ENCODE data around the gene IL2RA. TPM values are rescaled to one million over a fixed set of nuclear protein-coding genes. Genes with fewer than 3 reads are reported as not detected.

The IL2RA gene
- total RNA-seq, 1 experiment from 2014 or later, result not detected

DNA sequence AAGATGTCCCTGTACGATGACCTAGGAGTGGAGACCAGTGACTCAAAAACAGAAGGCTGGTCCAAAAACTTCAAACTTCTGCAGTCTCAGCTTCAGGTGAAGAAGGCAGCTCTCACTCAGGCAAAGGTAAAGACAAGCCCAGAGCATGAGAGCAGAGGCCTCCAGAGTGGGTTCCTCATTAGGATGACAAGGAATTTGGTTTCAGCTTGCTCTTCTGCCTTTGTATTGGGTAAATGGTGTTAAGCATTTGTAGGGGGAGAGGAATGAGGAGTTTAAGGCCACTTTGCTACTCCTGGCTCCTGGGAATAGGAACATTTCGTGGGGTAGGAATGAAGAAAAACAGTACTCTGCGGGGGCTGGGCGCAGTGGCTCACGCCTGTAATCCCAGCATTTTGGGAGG is 34.9 kb upstream of the IL2RA start:
- BruUV-seq (replicated peaks), result no TSS peak
- Mint-ChIP-seq H3K4me3 (ENCODE audit: low read depth, unreplicated experiment) (no peak overlapping the region), H3K9me3 (ENCODE audit: low read depth, unreplicated experiment) (no peaks in the 10 kb centered on the region), H3K27ac (ENCODE audit: unreplicated experiment) (no peak overlapping the region), H3K4me1 (ENCODE audit: low read depth, unreplicated experiment) (peaks cover 7% of the 10 kb centered on the region), H3K27me3 (ENCODE audit: unreplicated experiment) (no peaks in the 10 kb centered on the region), H3K36me3 (ENCODE audit: insufficient read depth, unreplicated experiment) (peaks cover 32% of the 10 kb centered on the region)
- TF ChIP-seq, protein P1, sequence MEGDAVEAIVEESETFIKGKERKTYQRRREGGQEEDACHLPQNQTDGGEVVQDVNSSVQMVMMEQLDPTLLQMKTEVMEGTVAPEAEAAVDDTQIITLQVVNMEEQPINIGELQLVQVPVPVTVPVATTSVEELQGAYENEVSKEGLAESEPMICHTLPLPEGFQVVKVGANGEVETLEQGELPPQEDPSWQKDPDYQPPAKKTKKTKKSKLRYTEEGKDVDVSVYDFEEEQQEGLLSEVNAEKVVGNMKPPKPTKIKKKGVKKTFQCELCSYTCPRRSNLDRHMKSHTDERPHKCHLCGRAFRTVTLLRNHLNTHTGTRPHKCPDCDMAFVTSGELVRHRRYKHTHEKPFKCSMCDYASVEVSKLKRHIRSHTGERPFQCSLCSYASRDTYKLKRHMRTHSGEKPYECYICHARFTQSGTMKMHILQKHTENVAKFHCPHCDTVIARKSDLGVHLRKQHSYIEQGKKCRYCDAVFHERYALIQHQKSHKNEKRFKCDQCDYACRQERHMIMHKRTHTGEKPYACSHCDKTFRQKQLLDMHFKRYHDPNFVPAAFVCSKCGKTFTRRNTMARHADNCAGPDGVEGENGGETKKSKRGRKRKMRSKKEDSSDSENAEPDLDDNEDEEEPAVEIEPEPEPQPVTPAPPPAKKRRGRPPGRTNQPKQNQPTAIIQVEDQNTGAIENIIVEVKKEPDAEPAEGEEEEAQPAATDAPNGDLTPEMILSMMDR (IDR thresholded peaks at IDR 0.05; ENCODE audit: unreplicated experiment), result no peak
- no peak for DNase-seq
- CTCF ChIA-PET, result no interaction called here
- intact Hi-C loops (cut with micrococcal nuclease; ENCODE audit: unreplicated experiment), result no loop called here

DNA sequence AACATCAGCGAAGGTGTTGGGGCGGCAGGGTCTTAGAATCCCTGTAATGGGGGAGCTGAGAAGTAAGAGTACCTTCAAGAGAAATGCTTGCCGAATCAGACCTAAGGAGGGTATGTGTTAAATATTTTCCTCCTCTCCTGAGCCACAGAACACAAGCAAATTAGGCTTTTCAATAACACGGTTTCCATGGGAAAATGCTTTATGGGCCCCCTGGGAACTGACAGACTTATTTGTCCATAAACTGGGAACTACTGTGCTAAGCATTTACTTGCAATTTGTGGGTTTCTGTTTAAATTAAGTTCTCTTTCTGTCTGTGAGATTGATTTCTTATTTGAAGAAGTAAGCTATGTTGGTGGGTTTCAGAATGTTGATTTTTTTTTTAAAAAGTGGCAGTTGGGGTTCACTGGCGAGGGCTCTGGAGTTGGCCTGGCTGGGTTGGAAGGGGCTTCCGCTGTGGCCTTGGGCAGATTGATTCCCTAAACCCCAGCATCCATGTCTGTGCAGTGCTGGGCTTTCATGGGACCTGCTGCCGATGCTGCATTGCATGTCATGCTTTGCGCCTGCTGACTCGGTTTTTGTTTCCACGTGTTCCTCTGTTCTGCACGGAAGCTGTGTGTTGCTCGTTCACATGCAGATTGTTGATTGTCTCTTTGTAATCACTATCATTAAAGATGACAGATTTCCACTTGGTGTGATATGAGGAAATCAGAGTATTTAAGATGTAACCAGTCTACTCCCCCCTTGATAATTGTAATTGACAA is 33.8 kb upstream of the IL2RA start:
- no peak for DNase-seq

DNA sequence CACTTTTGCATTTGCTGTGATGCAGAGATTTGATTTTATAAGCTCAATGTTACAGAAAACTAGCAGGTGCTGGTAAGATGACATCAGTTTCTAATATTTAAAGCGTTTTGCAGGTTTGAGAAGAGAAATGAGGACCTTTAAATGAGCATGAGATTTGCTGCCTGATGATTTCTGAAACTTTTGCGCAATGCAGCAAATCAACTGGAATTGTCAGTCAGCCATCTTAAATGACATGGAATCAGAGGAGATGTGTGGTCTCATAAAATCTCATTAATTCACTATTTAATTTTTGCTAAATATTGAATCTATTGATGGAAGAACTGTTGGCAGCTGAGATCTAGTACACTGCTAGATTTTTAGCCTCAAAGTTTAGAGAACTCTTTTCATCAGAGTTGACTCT is 30.6 kb upstream of the IL2RA start:
- TF ChIP-seq, protein P1 (IDR thresholded peaks at IDR 0.05; ENCODE audit: unreplicated experiment), result no peak
- Mint-ChIP-seq H3K4me1 (ENCODE audit: low read depth, unreplicated experiment) (peaks cover 36% of the 10 kb centered on the region), H3K27me3 (ENCODE audit: unreplicated experiment) (no peaks in the 10 kb centered on the region), H3K4me3 (ENCODE audit: low read depth, unreplicated experiment) (no peak overlapping the region), H3K27ac (ENCODE audit: unreplicated experiment) (no peak overlapping the region), H3K36me3 (ENCODE audit: insufficient read depth, unreplicated experiment) (peaks cover 34% of the 10 kb centered on the region), H3K9me3 (ENCODE audit: low read depth, unreplicated experiment) (no peaks in the 10 kb centered on the region)
- CTCF ChIA-PET, result interaction anchor here (1.0 kb wide), 1 partner anchor 27 kb away, joined by 3 read pairs; no protein-coding TSS in a partner anchor
- no peak for DNase-seq
- intact Hi-C loops (cut with micrococcal nuclease; ENCODE audit: unreplicated experiment), result no loop called here
- BruUV-seq (replicated peaks), result no TSS peak

More for the DNA sequence above, 33.8 kb upstream of the IL2RA start:
- intact Hi-C loops (cut with micrococcal nuclease; ENCODE audit: unreplicated experiment), result no loop called here
- Mint-ChIP-seq H3K4me1 (ENCODE audit: low read depth, unreplicated experiment) (peaks cover 16% of the 10 kb centered on the region), H3K4me3 (ENCODE audit: low read depth, unreplicated experiment) (no peak overlapping the region), H3K9me3 (ENCODE audit: low read depth, unreplicated experiment) (no peaks in the 10 kb centered on the region), H3K27ac (ENCODE audit: unreplicated experiment) (no peak overlapping the region), H3K36me3 (ENCODE audit: insufficient read depth, unreplicated experiment) (peaks cover 32% of the 10 kb centered on the region), H3K27me3 (ENCODE audit: unreplicated experiment) (no peaks in the 10 kb centered on the region)
- TF ChIP-seq, protein P1 (IDR thresholded peaks at IDR 0.05; ENCODE audit: unreplicated experiment), result no peak
- BruUV-seq (replicated peaks), result no TSS peak
- CTCF ChIA-PET, result no interaction called here

DNA sequence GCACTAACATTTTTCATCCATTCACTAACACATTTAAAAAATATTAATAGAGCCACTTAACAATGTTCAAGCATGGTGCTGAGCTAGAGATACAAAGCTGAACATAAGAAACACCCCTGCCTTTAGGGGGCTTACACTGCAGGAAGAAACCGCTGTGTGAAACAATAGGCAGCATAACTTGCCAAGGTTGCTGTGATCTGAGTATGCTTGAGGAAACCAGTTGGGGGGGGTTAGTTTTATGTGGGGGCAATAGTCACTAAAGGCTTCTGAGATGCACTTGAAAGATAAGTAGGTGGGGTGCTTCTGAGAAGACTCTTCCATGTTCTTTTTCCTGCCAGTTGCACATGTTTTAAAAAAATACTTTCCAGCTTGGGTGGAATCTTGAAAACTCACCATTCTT is 29.5 kb upstream of the IL2RA start:
- H3K27me3 Mint-ChIP-seq (ENCODE audit: unreplicated experiment), result no peaks in the 10 kb centered on the region
- intact Hi-C loops (cut with micrococcal nuclease; ENCODE audit: unreplicated experiment), result no loop called here
- no peaks in the 10 kb centered on the region for H3K9me3 Mint-ChIP-seq (ENCODE audit: low read depth, unreplicated experiment)
- no peak overlapping the region for H3K27ac Mint-ChIP-seq (ENCODE audit: unreplicated experiment)
- H3K4me3 Mint-ChIP-seq (ENCODE audit: low read depth, unreplicated experiment), result no peak overlapping the region
- no peak for DNase-seq
- BruUV-seq (replicated peaks), result no TSS peak
- peaks cover 36% of the 10 kb centered on the region for H3K4me1 Mint-ChIP-seq (ENCODE audit: low read depth, unreplicated experiment)
- H3K36me3 Mint-ChIP-seq (ENCODE audit: insufficient read depth, unreplicated experiment), result peaks cover 25% of the 10 kb centered on the region
- TF ChIP-seq, protein P1 (IDR thresholded peaks at IDR 0.05; ENCODE audit: unreplicated experiment), result no peak
- CTCF ChIA-PET, result no interaction called here
